ENCODE data around the gene TPR. TPM values are rescaled to one million over a fixed set of nuclear protein-coding genes. Genes with fewer than 3 reads are reported as not detected.

The TPR gene
- total and polyA plus RNA-seq, 9 donors = 26.3 to 107 (median 70.2) TPM

Other genes with a start within 250 kb of the TPR start
- 10 to 100 TPM in 1 of 7 donors, 1 to 10 TPM in 4, under 1 TPM in 2; 0.20 to 20.4 (median 1.7) TPM for gene PRG4, start 79.0 kb downstream of the TPR start, total RNA-seq
- gene PRG4, start 79.0 kb downstream of the TPR start, polyA plus RNA-seq = 1 to 10 TPM; 1.7 to 8.2 TPM
- gene ODR4, start 585 bp upstream of the TPR start, total RNA-seq = 10 to 100 TPM; 13.2 to 19.1 (median 16.7) TPM
- gene ODR4, start 585 bp upstream of the TPR start, polyA plus RNA-seq = 10 to 100 TPM; 11.6 to 12.7 TPM
- gene PDC, start 85.9 kb upstream of the TPR start, total RNA-seq = not detected
- gene PDC, start 85.9 kb upstream of the TPR start, polyA plus RNA-seq = not detected

Measured in ovary (tissue), 9 donors.